Measurements from ENCODE around the gene CAD.

GRCh38 chr2:27236136-27236535 lies 19.0 kb downstream of the CAD start:
- TF ChIP-seq CTCF (IDR thresholded peaks at IDR 0.05; ENCODE audit: low read depth, low read length) (no peak), MAX (IDR thresholded peaks at IDR 0.05; ENCODE audit: low read depth, low read length) (no peak)

Measured in NB4 (cell line).